Activated CD8-positive, alpha-beta memory T cell treated with anti-CD3 and anti-CD28 coated beads, Interleukin-2, amount 50 U/mL, for 4 hours (primary cell): Measurements from ENCODE around the gene ZKSCAN3.
A peak's percentile ranks its signal among the peaks of the same experiment; 100 is the strongest.
"Not testable (repeated sequence)": the region's sequence is repeated elsewhere in the genome, so short reads cannot be mapped to it uniquely, and the experiment has no call there.

Source experiments
- DNase-seq: peaks from one replicate; pipeline ENCODE4 v3.0.0-alpha.2; 2020

ZKSCAN3 gene

DNA sequence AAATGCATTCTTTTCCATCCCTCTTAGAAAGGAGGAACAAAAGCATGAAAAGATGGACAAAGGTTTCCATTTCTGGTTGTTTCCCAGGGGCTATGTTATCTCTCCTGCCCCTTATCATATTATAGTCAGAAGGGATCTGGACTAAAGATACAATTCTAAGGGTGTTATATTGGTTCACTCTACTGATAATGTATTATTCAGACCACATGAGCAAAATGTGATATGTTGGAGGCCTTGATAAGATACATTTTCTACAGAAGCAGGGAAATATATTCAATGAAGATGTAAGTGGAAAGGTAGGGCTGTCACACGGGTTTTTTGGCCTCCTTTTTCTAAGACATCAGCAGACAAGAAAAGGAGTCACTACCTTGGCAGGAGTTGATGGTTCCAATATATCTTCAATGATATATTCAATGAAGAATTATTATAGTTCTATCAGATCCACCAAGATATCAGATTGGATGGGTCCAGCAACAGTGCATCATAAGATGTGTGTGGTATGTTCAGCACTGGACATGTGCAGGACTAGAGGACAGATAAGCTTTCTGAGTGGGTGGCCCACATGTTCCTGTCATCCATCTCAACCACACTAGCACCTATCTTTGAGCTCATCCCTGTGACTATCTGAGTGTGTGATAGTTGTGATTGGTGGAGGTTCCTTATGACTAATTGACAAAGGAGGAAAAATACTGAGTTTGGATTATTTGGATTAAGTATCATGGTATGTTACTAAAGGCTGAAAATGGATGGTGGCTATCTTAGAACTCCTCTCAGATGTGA is 5.7 kb upstream of the ZKSCAN3 start:
- no peak for DNase-seq

DNA sequence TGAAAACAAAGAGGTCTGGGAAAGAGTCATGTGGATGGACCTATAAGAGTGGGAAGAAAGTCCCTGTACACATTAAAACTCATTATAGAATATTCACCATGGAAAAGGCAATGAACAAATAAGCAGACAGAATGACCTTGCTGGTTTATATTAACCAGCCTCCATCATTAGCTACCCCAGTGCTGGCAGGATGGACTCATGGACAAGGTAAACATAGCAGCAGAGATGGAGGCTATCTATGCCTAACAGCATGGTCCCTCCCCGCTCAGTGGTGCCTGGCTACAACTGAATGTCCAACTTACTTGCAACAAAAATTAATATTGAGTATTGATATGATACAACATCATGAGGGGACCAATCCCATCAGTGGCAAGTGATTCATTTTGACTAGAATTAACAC is 4.5 kb upstream of the ZKSCAN3 start:
- DNase-seq, result no peak

DNA sequence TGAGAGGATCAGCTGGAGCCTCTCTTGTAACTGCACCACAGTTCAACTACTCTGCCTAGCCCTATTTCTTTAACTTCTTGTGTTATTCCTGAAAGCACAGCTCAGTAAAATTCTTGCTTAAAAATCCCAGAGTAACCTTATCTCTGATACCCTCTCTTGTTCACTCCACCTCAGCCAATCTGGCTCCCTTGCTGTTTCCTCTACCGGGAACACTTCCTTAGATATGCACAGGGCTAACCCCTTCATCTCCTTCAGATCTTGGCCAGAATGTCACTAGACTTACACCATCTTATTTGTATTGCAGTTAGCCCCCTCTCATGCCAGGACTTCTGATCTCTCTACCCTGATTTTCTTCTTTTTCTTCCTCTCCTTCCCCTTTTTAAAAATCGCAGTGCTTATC is 2.6 kb upstream of the ZKSCAN3 start:
- DNase-seq, result no peak

DNA sequence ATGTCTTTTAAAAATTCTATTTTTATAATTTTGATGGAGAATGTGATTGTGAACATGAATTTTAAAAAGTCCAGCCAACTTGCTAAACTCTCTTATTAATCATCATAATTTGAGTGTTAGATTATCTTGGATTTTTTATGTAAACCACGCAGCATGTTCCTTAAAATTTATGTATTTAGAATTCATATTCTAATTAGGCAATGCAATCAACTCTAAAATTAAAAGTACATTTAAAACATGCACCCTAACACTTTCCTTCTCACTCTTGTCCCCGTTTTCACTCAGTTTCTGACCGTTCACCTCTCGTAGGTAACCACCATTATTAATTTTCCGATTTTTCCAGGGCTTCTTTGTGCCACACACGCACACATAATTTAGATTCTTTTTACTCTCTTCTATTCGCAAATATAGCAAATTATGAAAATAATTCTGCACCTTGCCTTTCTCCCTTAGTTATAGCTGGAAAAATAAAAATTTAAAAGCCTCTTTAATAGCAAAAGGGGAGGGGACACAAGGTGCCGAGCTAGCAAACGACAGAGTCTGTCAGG is 329 bp upstream of the ZKSCAN3 start:
- DNase-seq, result no peak

DNA sequence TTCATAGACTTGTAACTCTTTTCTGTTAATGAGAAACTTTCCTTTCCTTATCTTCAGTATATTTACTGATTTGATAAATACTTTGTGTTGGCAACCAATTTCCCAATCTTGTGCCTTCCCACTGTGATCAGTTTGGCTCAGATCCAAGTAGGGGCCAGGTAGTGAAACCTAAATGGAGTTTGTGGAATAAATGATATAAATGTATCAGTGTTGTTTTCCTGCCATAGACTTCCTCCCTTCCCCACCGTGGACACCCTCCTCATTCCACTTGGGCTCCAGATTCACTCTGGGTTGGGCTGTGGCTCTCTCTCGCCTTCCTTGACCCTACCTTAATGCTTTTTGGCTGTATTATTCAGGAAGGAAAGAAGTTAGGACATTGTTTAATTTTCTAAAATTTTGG is 1.3 kb downstream of the ZKSCAN3 start:
- no peak for DNase-seq

DNA sequence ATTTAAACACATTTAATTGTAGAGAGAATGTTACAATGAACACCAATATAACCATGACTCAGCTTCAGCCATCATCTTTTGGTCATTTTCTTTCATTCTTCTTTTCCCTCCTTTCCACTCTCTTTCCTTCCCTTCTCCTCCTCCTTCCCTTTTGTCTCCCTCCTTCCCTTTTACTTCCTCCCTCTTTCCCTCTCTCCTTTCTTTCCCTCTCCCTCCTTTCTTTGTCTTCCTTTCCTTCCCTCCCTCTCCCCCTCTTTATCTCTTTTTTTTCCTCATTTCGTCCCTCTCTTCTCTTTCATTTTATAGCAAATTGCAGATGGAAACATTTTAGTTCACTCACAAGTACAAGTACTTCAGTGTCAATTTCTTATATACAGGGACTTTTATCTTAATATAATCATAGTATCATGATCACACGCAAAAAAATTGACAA is 1.8 kb downstream of the ZKSCAN3 start:
- no peak for DNase-seq

DNA sequence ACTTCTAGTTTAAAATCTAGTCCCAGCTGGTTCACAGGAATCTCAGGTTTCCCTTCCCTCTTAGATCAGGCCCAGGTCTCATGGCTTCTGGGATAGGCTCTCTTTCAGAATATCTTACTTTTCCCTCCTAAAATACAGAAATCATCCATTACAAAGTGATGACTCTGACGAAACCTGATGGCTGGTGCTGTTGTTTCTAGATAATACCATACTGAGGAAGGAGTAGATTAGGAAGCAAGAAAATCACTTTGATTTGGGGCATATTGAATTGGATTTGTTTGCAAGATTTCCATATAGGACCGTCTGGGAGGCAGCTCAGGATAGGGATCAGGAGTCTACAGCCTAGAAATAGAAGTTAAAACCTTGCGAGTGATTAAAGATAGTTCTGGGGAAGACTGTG is 3.6 kb downstream of the ZKSCAN3 start:
- DNase-seq, result no peak

DNA sequence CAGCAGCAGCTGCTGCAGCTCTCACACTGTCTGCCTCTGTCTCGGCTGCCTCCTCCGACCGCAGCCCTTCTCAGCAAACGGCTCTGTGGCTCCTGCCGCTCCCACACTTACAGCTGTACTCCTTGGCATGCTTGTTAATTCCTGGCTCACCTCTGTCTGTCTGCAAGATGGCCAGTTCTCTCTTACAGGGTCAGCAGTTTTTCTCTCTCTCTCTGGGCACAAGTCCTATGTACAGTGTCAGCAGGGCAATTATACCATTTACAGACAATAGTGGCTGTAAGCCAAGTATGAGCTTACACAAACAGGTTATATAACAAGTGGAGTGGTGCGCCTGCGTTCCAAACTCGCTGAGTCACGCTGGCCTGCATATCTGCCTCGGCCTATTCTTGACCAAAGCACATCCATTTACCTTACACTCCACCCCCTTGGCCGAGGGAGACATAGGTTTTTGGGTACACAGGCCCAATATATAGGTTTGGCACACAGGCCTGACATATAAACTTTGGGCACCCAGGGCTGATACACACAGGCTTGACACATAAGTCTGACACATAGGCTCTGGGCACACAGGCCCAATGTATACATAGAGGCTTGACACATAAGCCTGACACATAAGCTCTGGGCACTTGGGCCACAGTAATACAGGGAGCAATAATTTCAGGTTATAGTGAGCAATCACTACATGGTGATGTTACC is 4.4 kb downstream of the ZKSCAN3 start:
- no peak for DNase-seq

DNA sequence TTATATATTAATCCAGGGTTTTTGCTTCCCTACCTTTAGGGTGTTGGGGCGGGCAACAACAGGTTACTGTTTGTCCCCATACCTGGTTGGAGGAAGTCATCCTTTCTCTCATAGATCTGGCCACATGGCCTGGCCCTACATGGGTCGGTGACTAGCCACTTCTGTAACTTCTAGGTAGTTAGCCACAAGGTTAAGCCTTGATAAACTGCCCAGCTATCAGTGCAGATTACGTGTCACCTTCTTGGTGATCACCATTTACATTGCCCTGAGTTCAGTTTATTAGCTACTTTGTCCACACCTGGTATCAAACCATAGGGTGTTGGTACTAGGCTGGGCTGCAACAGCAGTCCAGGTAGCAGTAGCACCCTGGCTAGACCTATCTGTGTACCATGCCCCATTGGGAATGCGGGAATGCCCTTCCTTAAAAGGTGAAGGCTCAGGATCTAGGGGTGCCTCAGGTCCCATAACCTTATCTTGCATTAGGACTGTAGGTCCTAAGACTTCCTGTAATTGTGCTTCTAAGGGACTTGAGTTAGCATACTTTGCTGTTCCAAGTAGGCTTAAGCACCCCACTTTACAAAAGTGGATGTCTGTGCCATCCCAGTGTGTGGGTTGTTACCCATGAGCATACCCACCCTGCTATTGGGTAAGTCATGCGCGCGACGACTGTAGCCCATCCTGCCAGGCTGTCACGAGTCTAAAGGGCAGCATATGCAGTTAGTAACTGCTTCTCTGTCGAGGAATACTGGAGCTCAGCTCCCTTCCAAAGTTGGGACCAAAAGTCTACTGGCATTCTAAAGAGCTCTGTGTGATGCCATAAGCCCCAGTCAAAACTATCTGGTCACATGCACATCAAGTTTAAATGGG is 5.2 kb downstream of the ZKSCAN3 start:
- DNase-seq, result no peak

DNA sequence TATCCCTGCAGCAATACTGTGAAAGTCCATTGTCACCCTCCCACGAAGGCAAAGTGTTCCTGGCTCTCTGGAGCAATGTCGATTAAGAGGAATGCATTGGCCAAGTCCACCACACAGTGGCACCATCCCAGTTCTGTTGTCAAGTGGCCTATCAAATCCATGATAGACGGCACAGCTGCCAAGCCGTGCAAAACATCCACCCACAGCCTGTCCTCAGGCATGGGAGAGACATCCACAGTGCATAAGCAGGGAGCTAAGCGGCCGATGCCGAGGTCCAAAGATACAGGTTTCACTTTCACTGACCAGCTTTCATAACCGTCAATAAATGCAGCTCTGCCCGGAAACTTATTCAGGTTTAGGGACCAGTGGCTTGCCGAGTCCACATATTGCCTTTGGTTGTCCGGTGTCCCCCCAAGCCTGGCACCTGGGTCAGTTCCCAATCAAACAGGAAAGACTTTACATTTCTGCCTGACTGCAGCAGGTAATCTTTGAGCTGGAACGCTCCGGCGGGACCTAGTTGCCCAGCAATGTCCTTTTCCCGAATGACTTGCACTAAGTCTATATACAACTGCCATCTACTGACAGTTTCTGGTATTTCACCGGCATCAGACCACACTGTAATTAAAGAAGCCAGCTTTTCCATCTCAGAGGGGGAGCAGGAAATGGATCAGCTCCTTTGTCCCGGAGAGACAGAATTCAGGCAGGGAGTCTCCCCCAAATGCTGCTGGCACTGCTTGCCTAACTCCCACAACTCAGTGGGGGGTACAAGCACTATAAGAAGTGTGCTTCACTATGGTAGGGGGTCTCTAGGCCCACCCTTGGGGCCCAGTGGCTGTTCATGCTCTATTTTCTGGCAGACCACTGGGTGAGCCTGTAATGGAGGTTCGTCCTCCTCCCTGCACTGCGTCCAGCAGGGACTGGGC is 6.3 kb downstream of the ZKSCAN3 start:
- DNase-seq, result peak; percentile 51

DNA sequence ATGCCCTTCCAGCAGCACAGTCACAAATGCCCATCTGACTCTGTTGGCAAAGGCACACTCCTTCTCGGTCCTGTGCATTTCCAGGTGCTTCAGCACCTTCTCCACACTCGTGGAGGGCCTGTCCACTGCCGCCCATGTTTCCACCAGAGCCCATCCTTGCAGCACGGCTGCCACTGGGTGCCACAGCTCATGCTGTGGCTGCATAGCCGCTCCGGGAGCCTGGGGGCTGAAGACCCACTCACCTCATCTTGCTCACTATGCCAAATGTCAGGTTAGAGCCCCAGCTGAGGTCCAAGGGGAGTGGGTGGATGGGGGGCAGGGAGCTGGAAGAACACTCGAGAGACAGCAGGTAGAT is 6.9 kb downstream of the ZKSCAN3 start:
- no peak for DNase-seq

DNA sequence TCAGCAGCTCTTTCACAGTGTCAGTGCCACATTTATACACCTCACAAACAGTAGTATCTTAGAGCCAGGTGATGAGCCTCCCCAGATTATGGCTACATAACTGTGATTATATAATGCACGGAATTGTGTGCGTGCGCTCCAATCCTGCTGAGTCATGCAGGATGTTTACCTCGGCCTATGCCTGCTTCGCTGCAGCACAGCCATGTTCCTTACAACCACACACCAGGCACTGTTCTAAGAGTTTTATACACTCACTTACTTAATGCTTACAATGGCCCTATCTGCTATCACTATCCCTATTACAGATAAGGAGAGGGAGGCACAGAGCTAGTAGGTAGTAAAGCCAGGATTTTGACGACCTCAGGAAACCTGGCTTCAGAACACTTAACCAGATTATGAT is 7.3 kb downstream of the ZKSCAN3 start:
- no peak for DNase-seq

DNA sequence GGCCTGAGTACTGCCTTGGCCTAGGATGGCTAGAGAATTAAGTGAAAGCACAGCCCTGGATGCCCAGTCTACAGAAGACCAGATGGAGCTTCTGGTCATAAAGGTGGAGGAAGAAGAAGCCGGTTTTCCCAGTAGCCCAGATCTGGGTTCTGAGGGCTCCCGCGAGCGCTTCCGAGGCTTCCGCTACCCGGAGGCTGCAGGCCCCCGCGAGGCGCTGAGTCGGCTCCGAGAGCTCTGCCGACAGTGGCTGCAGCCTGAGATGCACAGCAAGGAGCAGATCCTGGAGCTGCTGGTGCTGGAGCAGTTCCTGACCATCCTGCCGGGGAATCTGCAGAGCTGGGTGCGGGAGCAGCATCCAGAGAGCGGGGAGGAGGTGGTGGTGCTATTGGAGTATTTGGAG is 9.8 kb downstream of the ZKSCAN3 start:
- not testable (repeated sequence) for DNase-seq

DNA sequence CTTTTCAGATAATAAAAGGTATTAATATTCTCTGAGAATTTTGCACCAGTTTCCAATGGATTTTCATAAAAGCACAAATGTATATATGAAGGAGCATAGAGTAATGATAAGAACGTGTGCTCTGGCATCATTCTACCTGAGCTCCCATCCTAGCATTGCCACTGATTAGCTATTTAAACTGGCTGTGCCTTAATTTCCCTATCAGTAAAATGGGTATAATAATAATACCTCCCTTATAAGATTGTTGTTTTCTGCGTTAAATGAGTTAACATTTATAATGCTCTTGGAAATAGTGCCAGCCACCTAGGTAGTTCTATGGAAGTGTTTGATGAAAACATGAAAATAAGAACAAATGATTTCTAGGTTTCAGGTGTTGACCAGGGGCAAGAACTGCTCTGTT is 11.2 kb downstream of the ZKSCAN3 start:
- no peak for DNase-seq

DNA sequence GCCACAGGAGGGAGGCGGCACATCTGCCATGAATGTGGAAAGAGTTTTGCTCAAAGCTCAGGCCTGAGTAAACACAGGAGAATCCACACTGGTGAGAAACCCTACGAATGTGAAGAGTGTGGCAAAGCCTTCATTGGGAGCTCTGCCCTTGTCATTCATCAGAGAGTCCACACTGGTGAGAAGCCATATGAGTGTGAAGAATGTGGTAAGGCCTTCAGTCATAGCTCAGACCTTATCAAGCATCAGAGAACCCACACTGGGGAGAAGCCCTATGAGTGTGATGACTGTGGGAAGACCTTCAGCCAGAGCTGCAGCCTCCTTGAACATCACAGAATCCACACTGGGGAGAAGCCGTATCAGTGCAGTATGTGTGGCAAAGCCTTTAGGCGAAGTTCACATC is 15.8 kb downstream of the ZKSCAN3 start:
- not testable (repeated sequence) for DNase-seq

DNA sequence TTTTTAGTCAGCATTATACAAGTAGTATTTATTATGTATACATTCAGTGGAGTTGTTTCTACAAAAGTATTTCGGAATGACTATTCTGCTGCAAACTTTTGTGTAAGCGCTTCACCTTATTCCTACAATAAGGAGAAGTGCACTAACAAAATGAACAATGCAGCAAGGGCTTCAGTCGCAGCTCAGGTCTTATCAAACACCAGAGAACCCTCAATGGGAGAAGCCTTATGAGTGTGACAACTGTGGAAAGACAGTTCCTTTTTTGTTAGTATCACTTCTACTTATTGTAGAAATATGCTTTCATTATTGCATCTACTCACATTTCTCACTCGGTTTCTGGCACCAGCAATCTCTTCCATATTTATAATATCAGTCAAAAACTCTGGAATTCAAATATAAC is 18.8 kb downstream of the ZKSCAN3 start:
- DNase-seq, result no peak

DNA sequence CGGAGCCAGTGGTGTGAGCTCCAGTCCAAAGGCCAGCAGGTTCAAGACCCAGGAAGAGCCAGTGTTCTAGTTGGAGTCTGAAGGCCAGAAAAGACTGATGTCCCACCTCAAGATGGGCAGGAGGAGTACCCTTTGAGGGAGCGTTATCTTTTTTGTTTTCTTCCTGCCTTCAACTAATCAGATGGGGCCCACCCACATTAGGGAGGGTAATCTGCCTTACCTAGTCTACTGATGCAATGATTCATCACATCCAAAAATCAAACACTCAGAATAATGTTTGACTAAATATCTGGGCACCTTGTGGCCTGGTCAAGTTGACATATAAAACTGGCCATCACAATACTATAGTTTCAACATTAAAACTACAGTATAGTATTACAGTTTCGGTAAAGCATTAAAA is 19.7 kb downstream of the ZKSCAN3 start:
- no peak for DNase-seq

DNA sequence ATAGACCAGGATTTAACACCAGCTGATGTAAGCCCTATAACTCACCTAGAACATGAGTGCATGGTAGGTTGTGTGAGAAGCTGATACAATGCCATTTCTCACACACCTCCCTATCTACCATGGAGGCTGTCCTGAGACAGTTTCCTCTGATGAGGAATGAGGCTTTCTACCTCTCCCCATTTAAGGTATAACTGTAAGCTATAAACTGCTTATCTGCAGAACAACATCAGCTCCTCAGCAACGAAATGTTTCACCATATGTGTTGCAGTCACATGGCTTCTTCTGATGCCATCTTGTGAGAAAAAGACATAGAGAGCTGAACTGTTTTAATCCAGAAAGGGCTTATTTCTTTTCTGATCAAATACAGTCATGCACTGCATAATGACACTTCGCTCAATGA is 20.7 kb downstream of the ZKSCAN3 start:
- DNase-seq, result no peak

DNA sequence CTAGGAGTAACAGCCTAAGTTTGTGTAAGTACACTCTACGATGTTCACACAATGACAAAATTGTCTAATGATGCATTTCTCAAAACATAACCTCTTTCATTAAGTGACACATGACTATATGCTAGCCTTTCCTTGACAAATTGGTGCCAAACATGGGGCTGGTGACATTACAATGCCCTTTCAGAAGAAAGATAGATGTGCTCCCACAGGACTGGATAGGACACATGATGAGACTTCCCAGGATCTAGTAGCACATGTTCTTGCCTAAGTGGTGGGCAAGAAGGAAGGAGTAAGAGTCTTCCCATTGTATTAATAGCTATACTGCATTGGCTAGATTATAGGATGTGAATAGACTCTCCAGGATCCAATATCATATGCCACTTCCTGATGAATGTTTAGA is 21.5 kb downstream of the ZKSCAN3 start:
- no peak for DNase-seq

DNA sequence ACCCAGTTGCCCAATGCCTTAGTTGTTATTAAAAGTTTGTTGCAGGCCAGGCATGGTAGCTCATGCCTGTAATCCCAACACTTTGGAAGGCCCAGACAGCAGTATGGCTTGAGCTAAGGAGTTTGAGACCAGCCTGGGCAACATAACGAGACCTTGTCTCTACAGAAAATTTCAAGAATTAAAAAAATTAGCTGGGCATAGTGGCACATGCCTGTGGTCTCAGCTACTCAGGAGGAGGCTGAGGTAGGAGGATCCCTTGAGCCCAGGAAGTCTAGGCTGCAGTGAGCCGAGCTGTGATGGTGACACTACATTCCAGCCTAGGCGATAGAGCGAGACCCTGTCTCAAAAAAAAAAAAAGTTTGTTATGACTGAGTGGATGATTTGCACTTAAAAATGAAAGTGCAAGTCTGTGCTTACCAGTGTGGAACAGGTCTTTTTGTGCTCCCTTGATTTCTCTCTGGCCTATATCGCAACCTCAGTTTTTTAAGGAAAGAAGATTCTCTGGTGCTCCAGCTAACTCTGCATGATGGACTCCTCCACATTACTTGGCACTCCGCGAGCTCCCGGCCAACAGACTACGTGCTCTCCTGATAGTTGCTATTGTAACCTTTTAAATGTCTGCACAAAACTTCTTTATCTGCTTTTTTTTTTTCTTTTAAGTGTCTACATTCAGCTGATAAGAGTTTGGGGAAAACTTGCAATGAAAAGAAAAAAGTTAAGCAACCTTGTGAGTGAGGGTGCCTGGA is 22.1 kb downstream of the ZKSCAN3 start:
- no peak for DNase-seq

DNA sequence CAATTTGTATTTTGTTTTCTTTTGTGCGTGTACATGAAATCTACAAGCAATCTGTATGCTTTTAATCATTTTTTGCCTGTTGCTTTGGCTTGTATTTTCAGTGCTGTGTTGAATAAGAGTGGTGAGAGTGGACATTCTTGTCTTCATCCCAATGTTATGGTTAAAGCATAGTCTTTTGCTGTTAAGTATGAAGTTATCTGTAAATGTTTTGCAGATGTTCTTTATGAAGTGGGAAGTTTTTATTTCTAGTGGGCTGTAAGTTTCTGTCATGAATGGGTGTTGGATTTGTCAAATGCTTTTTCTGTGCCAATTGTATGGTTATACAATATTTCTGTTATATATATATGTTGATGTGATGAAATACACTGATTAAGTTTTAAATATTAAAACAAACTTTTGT is 24.2 kb downstream of the ZKSCAN3 start:
- DNase-seq, result no peak

DNA sequence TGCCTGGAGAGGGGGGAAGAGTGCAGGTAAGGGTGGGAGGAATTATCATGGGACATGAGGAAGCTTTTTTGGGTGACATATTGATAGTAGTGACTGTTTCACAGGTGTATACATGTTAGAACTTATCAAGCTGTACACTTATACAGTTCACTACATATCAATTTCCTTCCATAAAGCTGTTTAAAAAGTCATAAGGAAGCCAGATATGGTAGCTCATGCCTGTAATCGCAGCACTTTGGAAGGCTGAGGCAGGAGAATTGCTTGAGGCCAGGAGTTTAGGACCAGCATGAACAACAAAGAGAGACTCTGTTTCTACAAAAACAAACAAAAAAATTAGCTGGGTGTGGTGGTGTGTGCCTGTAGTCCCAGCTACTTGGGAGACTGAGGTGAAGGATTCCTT is 28.1 kb downstream of the ZKSCAN3 start:
- no peak for DNase-seq
